A549 (cell line): ENCODE measurements around the gene CTR9. TPM values are rescaled to one million over a fixed set of nuclear protein-coding genes. Genes with fewer than 3 reads are reported as not detected.

Source experiments
- ATAC-seq, 2 experiments: fragments of 200-7000 bp in 1 of 2; fragments of >200 bp in 1 of 2; cut with Nextera tagmentation in 1 of 2; cut with Tn5 transposase in 1 of 2; 3 replicates each; pipeline versions ENCODE4 v1.8.0 to v1.9.1; 2018 to 2020; ENCODE audit warnings: mild to moderate bottlenecking in 1 of 2, moderate library complexity in 1 of 2
- CTCF ChIA-PET: fragments of 300-600 bp; sonication (Branson Sonifier 250); formaldehyde crosslinking; extraction: SDS; loops from one replicate; lab custom pipeline; 2021; ENCODE audit warnings: antibody characterized with exemption, inconsistent platforms; lab: Yijun Ruan, JAX
- POLR2A ChIA-PET: fragments of 350-600 bp; formaldehyde crosslinking; extraction: SDS; loops from one replicate; lab custom pipeline; 2021; ENCODE audit warnings: antibody characterized with exemption, inconsistent platforms; lab: Yijun Ruan, JAX
- DNase-seq, 2 experiments: peaks; one replicate each; pipeline versions ENCODE4 v3.0.0 to v3.0.0-alpha.2; 2011 to 2016; ENCODE audit warnings: low read depth in 1 of 2, low spot score in 1 of 2
- FAIRE-seq: peaks from 2 replicates; lab custom pipeline; 2011; peaks lifted over from hg19 to GRCh38; lab: Jason Lieb, UNC
- H3K27ac ChIP-seq, 2 experiments: fragments of >200 bp; sonication (Bioruptor Twin); formaldehyde crosslinking; 3 replicates each; pipeline ENCODE4 v1.5.1; 2016 to 2017
- H3K4me1 ChIP-seq: fragments of >200 bp; sonication (Bioruptor Twin); formaldehyde crosslinking; 3 replicates; pipeline ENCODE4 v1.6.1; 2016
- H3K4me2 ChIP-seq: fragments of >200 bp; sonication (Bioruptor Twin); formaldehyde crosslinking; 3 replicates; pipeline ENCODE4 v1.6.1; 2016
- H3K4me3 ChIP-seq: fragments of >200 bp; sonication (Bioruptor Twin); formaldehyde crosslinking; 3 replicates; pipeline ENCODE4 v1.5.1; 2016
- H3K9me3 ChIP-seq: fragments of >200 bp; sonication (Bioruptor Twin); formaldehyde crosslinking; 3 replicates; pipeline ENCODE4 v1.6.1; 2016
- BHLHE40 ChIP-seq: IDR thresholded peaks from 2 replicates; pipeline ENCODE4 v1.6.1; 2012; ENCODE audit warnings: low read depth, low read length, inconsistent platforms
- CBX2 ChIP-seq: fragments of 200-600 bp; sonication (generic); IDR thresholded peaks from 2 replicates; pipeline ENCODE4 v1.6.1; 2016; ENCODE audit warnings: low read depth, mild to moderate bottlenecking, borderline replicate concordance
- CBX8 ChIP-seq: fragments of 200-600 bp; sonication (generic); IDR thresholded peaks from 2 replicates; pipeline ENCODE4 v1.6.1; 2016
- CHD2 ChIP-seq: fragments of 150-350 bp; IDR thresholded peaks from 2 replicates; pipeline ENCODE4 v1.6.1; 2014; ENCODE audit warnings: low read length; ENCODE audit not compliant: partially characterized antibody
- E2F6 ChIP-seq: IDR thresholded peaks from 2 replicates; pipeline ENCODE4 v1.6.1; 2012; ENCODE audit warnings: low read depth, borderline replicate concordance
- EP300 ChIP-seq, 2 experiments: fragments of >200 bp; sonication (Bioruptor Twin); formaldehyde crosslinking; IDR thresholded peaks; 2 replicates in 1 of 2; 3 replicates in 1 of 2; pipeline ENCODE4 v1.6.1; 2016 to 2017
- FOSB ChIP-seq: fragments of 250-450 bp; sonication (Bioruptor Pico); IDR thresholded peaks from 2 replicates; pipeline ENCODE4 v1.5.0; 2020; ENCODE audit warnings: mild to moderate bottlenecking, moderate library complexity
- FOSL2 ChIP-seq, 2 experiments: fragments of 450-650 bp in 1 of 2; fragments of >200 bp in 1 of 2; sonication (Bioruptor Twin) in 1 of 2; formaldehyde crosslinking; IDR thresholded peaks; 2 replicates each; pipeline versions ENCODE4 v1.5.0 to v1.6.1; 2016 to 2020; ENCODE audit warnings: mild to moderate bottlenecking in 1 of 2, moderate library complexity in 1 of 2
- FOXS1 ChIP-seq: fragments of 250-450 bp; sonication (Bioruptor Pico); IDR thresholded peaks from 2 replicates; pipeline ENCODE4 v1.5.0; 2020; ENCODE audit warnings: mild to moderate bottlenecking, moderate library complexity
- GATA3 ChIP-seq: IDR thresholded peaks from 2 replicates; pipeline ENCODE4 v1.6.1; 2012; ENCODE audit warnings: borderline replicate concordance
- HDAC2 ChIP-seq: fragments of 200-600 bp; sonication (generic); IDR thresholded peaks from 2 replicates; pipeline ENCODE4 v1.6.1; 2016
- HEYL ChIP-seq: fragments of 250-450 bp; sonication (Bioruptor Pico); IDR thresholded peaks from 2 replicates; pipeline ENCODE4 v1.8.0; 2021; ENCODE audit warnings: mild to moderate bottlenecking, moderate library complexity
- HOXA7 ChIP-seq: fragments of 250-450 bp; sonication (Bioruptor Pico); IDR thresholded peaks from 2 replicates; pipeline ENCODE4 v1.5.0; 2020; ENCODE audit warnings: mild to moderate bottlenecking, moderate library complexity
- JUN ChIP-seq, 2 experiments: fragments of >200 bp; sonication (Bioruptor Twin); formaldehyde crosslinking; IDR thresholded peaks; 2 replicates in 1 of 2; 3 replicates in 1 of 2; pipeline ENCODE4 v1.6.1; 2016 to 2017
- JUNB ChIP-seq: fragments of >200 bp; sonication (Bioruptor Twin); formaldehyde crosslinking; IDR thresholded peaks from 2 replicates; pipeline ENCODE4 v1.6.1; 2016
- KDM1A ChIP-seq: fragments of 200-600 bp; sonication (generic); IDR thresholded peaks from 2 replicates; pipeline ENCODE4 v1.6.1; 2016; ENCODE audit warnings: low read depth, mild to moderate bottlenecking
- KDM5A ChIP-seq: fragments of 200-600 bp; sonication (generic); IDR thresholded peaks from 2 replicates; pipeline ENCODE4 v1.6.1; 2016; ENCODE audit warnings: antibody characterized with exemption, mild to moderate bottlenecking
- MAFK ChIP-seq: fragments of 450-650 bp; IDR thresholded peaks from 2 replicates; pipeline ENCODE4 v1.6.1; 2014; ENCODE audit not compliant: partially characterized antibody
- MAZ ChIP-seq: fragments of 150-350 bp; IDR thresholded peaks from 2 replicates; pipeline ENCODE4 v1.6.1; 2014; ENCODE audit warnings: antibody characterized with exemption, low read depth, low read length, borderline replicate concordance
- MYC ChIP-seq: IDR thresholded peaks from 2 replicates; pipeline ENCODE4 v1.6.1; 2012; ENCODE audit warnings: mild to moderate bottlenecking, inconsistent platforms, low read length, improper control_type of control experiment, borderline replicate concordance
- NR3C1 ChIP-seq: fragments of >200 bp; sonication (Bioruptor Twin); formaldehyde crosslinking; IDR thresholded peaks from 3 replicates; pipeline ENCODE4 v1.6.1; 2017
- PHF8 ChIP-seq: fragments of 200-600 bp; sonication (generic); IDR thresholded peaks from 2 replicates; pipeline ENCODE4 v1.6.1; 2016; ENCODE audit warnings: low read depth, mild to moderate bottlenecking, antibody characterized with exemption, moderate library complexity, borderline replicate concordance
- POLR2A ChIP-seq: IDR thresholded peaks from 2 replicates; pipeline ENCODE4 v1.6.1; 2012; ENCODE audit warnings: mild to moderate bottlenecking, low read length
- RAD21 ChIP-seq, 2 experiments: fragments of >200 bp in 1 of 2; sonication (Bioruptor Twin) in 1 of 2; formaldehyde crosslinking in 1 of 2; IDR thresholded peaks in 1 of 2; conservative IDR thresholded peaks in 1 of 2; 2 replicates in 1 of 2; 3 replicates in 1 of 2; pipeline ENCODE4 v1.6.1; 2012 to 2018; ENCODE audit warnings: inconsistent platforms in 1 of 2
- RARB ChIP-seq: fragments of 250-450 bp; sonication (Bioruptor Pico); IDR thresholded peaks from 2 replicates; pipeline ENCODE4 v1.8.0; 2021; ENCODE audit warnings: mild to moderate bottlenecking, moderate library complexity
- RCOR1 ChIP-seq: fragments of 150-350 bp; IDR thresholded peaks from 2 replicates; pipeline ENCODE4 v1.6.1; 2014; ENCODE audit warnings: antibody characterized with exemption, low read length, low read depth
- RNF2 ChIP-seq: fragments of 200-600 bp; sonication (generic); IDR thresholded peaks from 2 replicates; pipeline ENCODE4 v1.6.1; 2016; ENCODE audit warnings: low read depth, mild to moderate bottlenecking, antibody characterized with exemption, moderate library complexity, borderline replicate concordance
- SREBF2 ChIP-seq: fragments of 450-650 bp; IDR thresholded peaks from 2 replicates; pipeline ENCODE4 v1.6.1; 2014; ENCODE audit warnings: mild to moderate bottlenecking, moderate library complexity
- ZNF302 ChIP-seq: fragments of 250-450 bp; sonication (Bioruptor Pico); IDR thresholded peaks from 2 replicates; pipeline ENCODE4 v1.9.0; 2021; ENCODE audit warnings: inconsistent platforms, mild to moderate bottlenecking, moderate library complexity
- ZSCAN20 ChIP-seq: fragments of 250-450 bp; sonication (Bioruptor Pico); IDR thresholded peaks from 2 replicates; pipeline ENCODE4 v1.8.0; 2022; ENCODE audit warnings: mild to moderate bottlenecking, moderate library complexity
- WGBS: methylation state at CpG from one replicate; pipeline ENCODE4 v1.1.6; 2017; ENCODE audit errors: missing lambda C conversion rate; 5-methylcytosine and 5-hydroxymethylcytosine counted together
- polyA plus RNA-seq, 4 experiments: library from polyadenylated mRNA; depleted of rRNA in 3 of 4; stranded (reverse); fragments of >200 nt; fragmentation: RNase III in 1 of 4; extraction: RNeasy Plus Mini Kit Qiagen cat#74134 plus additional on column Dnase treatment in 1 of 4; gene quantifications; 2 replicates in 3 of 4; 3 replicates in 1 of 4; pipeline ENCODE4 v1.2.3, GENCODE V29; 2011 to 2017
- TF ChIP-seq, protein P1 (sequence below): fragments of >200 bp; sonication (Bioruptor Twin); formaldehyde crosslinking; IDR thresholded peaks from 3 replicates; pipeline ENCODE4 v1.6.1; 2016
- TF ChIP-seq, protein P2 (sequence below): IDR thresholded peaks from 2 replicates; pipeline ENCODE4 v1.6.1; 2012
- TF ChIP-seq, protein P3 (sequence below): fragments of 150-350 bp; IDR thresholded peaks from 2 replicates; pipeline ENCODE4 v1.6.1; 2014; ENCODE audit warnings: low read depth, mild to moderate bottlenecking, low read length

CTR9 gene
- polyA plus RNA-seq, 2 of the 4 experiments (the other 2 are of a cell fraction): 24.8 to 35.0 TPM

- ChIA-PET CTCF (interaction anchor here (1.0 to 9.7 kb wide), 2 partner anchors 8 to 12 kb away, joined by 4 to 60 read pairs; partner anchors contain the start of gene CTR9), POLR2A (interaction anchor here (1.2 kb wide), 1 partner anchor 46 kb away, joined by 6 read pairs; the partner anchor contains the start of gene EIF4G2)
- Histone ChIP-seq H3K4me1 (no peaks in the 10 kb centered on the region), H3K4me2 (no peak overlapping the region), H3K9me3 (no peaks in the 10 kb centered on the region), H3K27ac (no peak overlapping the region), H3K4me3 (no peak overlapping the region)
- DNase-seq (no peak), FAIRE-seq (no peak), ATAC-seq (no peak)
- 93% methylated on average over 4 of the region's 4 CpGs for WGBS
- TF ChIP-seq FOXS1 (CRISPR knock-in tag) (no peak), GATA3 (no peak)
These were observed 11.9 kb downstream of the CTR9 start for GRCh38 chr11:10762913-10763421.

DNA sequence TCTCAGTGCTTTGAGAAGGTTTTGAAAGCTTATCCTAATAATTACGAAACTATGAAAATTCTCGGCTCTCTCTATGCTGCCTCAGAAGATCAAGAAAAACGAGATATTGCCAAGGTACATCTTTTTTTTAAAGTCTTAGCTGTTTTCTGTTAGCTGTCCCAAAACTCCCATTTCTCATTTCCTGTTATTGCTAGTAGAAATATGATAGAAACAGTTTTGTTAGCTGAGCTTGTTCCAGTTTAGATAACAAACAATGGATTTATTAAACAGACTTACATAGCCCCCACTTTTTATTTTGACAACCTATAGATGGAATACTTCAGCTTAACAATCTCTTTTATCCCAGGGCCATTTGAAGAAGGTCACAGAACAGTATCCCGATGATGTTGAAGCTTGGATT is 12.7 kb downstream of the CTR9 start:
- CTCF ChIA-PET: interaction anchor here (0.6 to 9.7 kb wide), 3 partner anchors 7 to 169 kb away, joined by 3 to 60 read pairs (median 4); partner anchors contain the start of gene CTR9
- WGBS: 83% methylated on average over 4 of the region's 4 CpGs
- TF ChIP-seq, protein P1, sequence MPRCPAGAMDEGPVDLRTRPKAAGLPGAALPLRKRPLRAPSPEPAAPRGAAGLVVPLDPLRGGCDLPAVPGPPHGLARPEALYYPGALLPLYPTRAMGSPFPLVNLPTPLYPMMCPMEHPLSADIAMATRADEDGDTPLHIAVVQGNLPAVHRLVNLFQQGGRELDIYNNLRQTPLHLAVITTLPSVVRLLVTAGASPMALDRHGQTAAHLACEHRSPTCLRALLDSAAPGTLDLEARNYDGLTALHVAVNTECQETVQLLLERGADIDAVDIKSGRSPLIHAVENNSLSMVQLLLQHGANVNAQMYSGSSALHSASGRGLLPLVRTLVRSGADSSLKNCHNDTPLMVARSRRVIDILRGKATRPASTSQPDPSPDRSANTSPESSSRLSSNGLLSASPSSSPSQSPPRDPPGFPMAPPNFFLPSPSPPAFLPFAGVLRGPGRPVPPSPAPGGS: no peak
- no peak for TF ChIP-seq HOXA7 (CRISPR knock-in tag)
- no peak for TF ChIP-seq RAD21 (conservative IDR thresholded peaks at IDR 0.05 in 1 of 2, IDR thresholded peaks at IDR 0.05 in 1 of 2)
- no peak for TF ChIP-seq HDAC2
- no peak for TF ChIP-seq PHF8
- no peak for TF ChIP-seq RARB (CRISPR knock-in tag)
- TF ChIP-seq EP300 (IDR thresholded peaks at IDR 0.05): no peak
- no peak for TF ChIP-seq RCOR1
- TF ChIP-seq BHLHE40: no peak
- no peak for TF ChIP-seq KDM1A
- no peak for TF ChIP-seq GATA3
- TF ChIP-seq POLR2A: no peak
- TF ChIP-seq E2F6: no peak
- TF ChIP-seq JUN (IDR thresholded peaks at IDR 0.05): no peak
- TF ChIP-seq MAZ: no peak
- TF ChIP-seq SREBF2: no peak
- TF ChIP-seq KDM5A: no peak
- TF ChIP-seq, protein P2, sequence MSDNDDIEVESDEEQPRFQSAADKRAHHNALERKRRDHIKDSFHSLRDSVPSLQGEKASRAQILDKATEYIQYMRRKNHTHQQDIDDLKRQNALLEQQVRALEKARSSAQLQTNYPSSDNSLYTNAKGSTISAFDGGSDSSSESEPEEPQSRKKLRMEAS: no peak
- no peak for TF ChIP-seq CHD2
- no peak for FAIRE-seq
- Histone ChIP-seq H3K4me2 (no peak overlapping the region), H3K9me3 (no peaks in the 10 kb centered on the region), H3K4me3 (no peak overlapping the region), H3K4me1 (no peaks in the 10 kb centered on the region), H3K27ac (no peak overlapping the region)
- DNase-seq: no peak
- POLR2A ChIA-PET: interaction anchor here (1.1 to 1.2 kb wide), 2 partner anchors 13 to 45 kb away, joined by 5 to 6 read pairs; partner anchors contain the start of genes CTR9 and EIF4G2
- no peak for ATAC-seq

- H3K4me2 ChIP-seq: no peak overlapping the region
- FAIRE-seq (no peak), DNase-seq (no peak), ATAC-seq (no peak)
- no peak overlapping the region for H3K27ac ChIP-seq
- TF ChIP-seq FOSL2 (IDR thresholded peaks at IDR 0.05) (no peak), FOSL2 (CRISPR knock-in tag; IDR thresholded peaks at IDR 0.05) (no peak), HDAC2 (no peak), ZSCAN20 (CRISPR knock-in tag) (no peak), HEYL (CRISPR knock-in tag) (no peak), MAFK (no peak), JUNB (no peak), KDM5A (no peak), NR3C1 (no peak), CBX8 (no peak), RNF2 (no peak), HOXA7 (CRISPR knock-in tag) (no peak), KDM1A (no peak), FOSB (CRISPR knock-in tag) (no peak), CHD2 (no peak), ZNF302 (no peak), RCOR1 (no peak), MYC (no peak), CBX2 (no peak)
- TF ChIP-seq, protein P3, sequence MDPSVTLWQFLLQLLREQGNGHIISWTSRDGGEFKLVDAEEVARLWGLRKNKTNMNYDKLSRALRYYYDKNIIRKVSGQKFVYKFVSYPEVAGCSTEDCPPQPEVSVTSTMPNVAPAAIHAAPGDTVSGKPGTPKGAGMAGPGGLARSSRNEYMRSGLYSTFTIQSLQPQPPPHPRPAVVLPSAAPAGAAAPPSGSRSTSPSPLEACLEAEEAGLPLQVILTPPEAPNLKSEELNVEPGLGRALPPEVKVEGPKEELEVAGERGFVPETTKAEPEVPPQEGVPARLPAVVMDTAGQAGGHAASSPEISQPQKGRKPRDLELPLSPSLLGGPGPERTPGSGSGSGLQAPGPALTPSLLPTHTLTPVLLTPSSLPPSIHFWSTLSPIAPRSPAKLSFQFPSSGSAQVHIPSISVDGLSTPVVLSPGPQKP: no peak
- no peaks in the 10 kb centered on the region for H3K9me3 ChIP-seq
- WGBS: 91% methylated on average over 12 of the region's 12 CpGs
- ChIA-PET POLR2A (interaction anchor here (1.1 kb wide), 1 partner anchor 13 kb away, joined by 5 read pairs; the partner anchor contains the start of gene CTR9), CTCF (interaction anchor here (0.5 to 0.6 kb wide), 2 partner anchors 168 to 1023 kb away, joined by 3 read pairs; no protein-coding TSS in a partner anchor)
- H3K4me1 ChIP-seq: no peaks in the 10 kb centered on the region
- H3K4me3 ChIP-seq: no peak overlapping the region
These were observed 13.4 kb downstream of the CTR9 start for GRCh38 chr11:10764412-10764811.
